ENCODE results near the gene AGAP3.

The AGAP3 gene

DNA sequence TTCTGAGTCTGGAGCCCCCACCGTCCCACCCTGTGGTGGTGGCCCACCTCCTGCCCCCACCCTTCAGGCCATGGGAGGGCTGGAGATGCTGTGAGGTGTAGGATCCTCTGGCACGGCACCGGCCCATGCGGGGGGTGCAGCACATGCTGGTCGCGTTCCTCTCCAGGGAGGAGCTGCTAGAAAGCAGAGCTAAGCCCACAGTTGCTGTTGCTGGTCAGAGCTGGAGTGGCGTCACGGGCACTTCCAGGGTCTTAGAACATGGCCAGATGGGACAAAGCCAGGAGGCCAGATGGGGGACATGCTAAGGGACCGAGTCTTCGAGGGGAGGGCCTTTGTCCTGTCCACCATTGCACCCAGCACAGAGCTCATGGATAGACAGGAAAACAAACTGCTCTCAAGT lies 21.6 kb downstream of the AGAP3 start:
- TF ChIP-seq, protein P1, sequence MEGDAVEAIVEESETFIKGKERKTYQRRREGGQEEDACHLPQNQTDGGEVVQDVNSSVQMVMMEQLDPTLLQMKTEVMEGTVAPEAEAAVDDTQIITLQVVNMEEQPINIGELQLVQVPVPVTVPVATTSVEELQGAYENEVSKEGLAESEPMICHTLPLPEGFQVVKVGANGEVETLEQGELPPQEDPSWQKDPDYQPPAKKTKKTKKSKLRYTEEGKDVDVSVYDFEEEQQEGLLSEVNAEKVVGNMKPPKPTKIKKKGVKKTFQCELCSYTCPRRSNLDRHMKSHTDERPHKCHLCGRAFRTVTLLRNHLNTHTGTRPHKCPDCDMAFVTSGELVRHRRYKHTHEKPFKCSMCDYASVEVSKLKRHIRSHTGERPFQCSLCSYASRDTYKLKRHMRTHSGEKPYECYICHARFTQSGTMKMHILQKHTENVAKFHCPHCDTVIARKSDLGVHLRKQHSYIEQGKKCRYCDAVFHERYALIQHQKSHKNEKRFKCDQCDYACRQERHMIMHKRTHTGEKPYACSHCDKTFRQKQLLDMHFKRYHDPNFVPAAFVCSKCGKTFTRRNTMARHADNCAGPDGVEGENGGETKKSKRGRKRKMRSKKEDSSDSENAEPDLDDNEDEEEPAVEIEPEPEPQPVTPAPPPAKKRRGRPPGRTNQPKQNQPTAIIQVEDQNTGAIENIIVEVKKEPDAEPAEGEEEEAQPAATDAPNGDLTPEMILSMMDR (IDR thresholded peaks at IDR 0.05; ENCODE audit: insufficient read depth, missing control alignments), result no peak
- DNase-seq (ENCODE audit: insufficient read length, low spot score) (no peak), FAIRE-seq (no peak)

DNA sequence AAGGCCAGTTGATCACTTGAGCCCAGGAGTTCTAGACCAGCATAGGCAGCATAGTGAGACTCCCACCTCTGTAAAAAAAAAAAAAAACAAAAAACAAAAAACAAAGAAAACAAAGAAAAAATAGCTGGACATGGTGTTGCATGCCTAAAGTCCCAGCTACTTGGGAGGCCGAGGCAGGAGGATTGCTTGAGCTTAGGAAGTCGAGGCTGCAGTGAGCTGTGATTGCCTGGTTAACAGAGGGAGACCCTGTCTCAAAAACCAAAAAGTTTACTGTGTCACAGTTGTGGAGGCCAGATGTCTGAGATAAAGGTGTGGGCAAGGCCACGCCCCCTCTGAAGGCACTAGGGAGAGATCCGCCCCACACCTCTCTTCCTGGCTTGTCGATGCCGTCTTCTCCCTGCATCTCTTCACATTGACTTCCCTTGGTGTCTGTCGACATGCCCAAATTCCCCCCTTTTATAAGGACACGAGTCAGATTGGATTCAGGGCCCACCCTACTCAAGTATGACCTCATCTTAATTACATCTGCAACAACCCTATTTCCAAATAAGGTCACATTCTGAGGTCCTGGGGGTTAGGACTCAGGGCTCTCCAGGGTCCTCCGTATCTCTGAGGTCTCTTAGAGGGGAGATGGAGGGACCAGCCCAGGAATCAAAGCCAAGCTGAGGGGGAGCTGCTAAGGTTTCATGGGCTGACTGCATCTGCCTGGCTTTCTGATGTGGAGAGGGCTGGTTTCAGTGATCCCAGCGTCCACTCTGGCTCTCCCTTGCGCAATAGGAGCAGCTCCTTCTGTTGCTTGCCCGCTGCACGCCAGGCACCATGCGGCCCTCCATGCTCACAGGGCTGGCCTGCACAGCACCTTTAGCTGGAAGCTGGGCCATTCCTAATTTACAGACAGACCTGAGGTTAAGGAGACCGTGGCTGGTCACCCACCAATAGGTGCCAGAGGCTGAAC lies 23.1 kb downstream of the AGAP3 start:
- no peak for DNase-seq (ENCODE audit: insufficient read length, low spot score)
- TF ChIP-seq, protein P1 (IDR thresholded peaks at IDR 0.05; ENCODE audit: insufficient read depth, missing control alignments), result no peak
- no peak for FAIRE-seq

DNA sequence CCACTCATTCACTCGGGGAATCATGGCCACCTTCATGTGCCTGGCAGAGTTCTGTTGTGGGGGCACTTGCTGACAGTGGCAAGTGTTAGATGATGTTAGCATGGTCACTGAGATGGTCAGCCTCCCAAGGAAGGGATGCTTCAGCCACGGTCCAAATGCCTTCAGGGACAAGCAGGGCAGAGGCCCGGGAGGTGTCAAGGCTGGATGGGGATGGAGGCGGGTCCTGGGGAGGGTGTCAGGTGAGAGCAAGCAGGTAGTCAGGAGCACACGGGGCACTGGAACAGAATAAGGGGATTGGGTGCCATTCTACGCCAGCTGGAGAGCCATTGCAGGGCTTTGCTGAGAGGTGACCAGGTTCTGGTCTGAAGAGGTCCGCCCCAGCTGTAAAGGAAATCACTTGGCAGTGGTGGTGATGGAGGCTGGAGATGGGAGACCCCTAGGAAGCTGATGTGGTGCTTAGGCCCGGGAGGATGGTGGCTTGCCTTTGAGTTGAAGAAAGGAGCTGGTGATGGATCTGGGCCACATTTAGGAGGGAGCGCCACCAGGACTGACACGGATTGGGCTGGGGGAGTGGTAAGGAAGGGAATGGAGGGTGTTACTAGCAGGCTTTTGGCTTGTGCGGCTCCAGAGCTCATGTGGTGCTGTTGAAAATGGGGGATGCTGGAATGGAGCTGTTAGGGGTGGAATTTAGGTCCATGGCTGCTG lies 24.1 kb downstream of the AGAP3 start:
- DNase-seq (ENCODE audit: insufficient read length, low spot score), result no peak
- no peak for FAIRE-seq
- TF ChIP-seq, protein P1 (IDR thresholded peaks at IDR 0.05; ENCODE audit: insufficient read depth, missing control alignments), result no peak

DNA sequence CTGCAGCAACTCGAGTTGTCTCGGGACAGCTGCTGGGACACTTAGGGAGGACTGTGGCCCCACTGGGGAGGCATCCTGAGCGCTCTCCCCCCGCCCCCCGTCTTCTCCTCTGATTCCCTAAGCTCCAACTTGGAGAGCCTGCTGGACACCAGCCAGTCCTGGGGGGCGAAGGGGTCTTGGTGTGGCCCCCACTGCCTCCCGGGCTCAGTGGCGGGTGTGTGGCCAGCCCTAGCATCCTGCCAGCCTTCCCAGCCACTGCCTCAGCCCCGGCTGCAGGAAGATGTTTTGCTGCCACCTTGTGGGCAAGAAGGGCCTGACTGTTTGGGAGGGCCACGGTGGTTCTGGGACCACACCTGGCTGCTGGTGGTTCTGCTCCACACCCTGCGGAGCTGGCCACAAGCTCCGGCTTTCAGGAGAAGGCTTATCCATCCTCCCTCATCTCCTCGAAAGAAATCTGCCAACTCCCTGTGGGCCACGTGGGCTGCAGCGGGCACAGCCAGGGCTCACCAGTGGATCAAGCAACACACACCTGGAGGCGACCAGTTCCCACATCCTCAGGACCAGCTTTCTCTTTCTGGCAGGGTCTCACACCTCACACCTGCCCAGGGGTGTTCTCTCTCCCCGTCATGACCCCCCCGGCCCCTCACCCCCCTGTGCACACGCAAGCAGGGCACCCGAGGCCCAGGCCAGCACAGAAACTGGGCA lies 24.8 kb downstream of the AGAP3 start:
- FAIRE-seq (no peak), DNase-seq (ENCODE audit: insufficient read length, low spot score) (peak; percentile 98)
- TF ChIP-seq, protein P1 (IDR thresholded peaks at IDR 0.05; ENCODE audit: insufficient read depth, missing control alignments), result peak; percentile 89

DNA sequence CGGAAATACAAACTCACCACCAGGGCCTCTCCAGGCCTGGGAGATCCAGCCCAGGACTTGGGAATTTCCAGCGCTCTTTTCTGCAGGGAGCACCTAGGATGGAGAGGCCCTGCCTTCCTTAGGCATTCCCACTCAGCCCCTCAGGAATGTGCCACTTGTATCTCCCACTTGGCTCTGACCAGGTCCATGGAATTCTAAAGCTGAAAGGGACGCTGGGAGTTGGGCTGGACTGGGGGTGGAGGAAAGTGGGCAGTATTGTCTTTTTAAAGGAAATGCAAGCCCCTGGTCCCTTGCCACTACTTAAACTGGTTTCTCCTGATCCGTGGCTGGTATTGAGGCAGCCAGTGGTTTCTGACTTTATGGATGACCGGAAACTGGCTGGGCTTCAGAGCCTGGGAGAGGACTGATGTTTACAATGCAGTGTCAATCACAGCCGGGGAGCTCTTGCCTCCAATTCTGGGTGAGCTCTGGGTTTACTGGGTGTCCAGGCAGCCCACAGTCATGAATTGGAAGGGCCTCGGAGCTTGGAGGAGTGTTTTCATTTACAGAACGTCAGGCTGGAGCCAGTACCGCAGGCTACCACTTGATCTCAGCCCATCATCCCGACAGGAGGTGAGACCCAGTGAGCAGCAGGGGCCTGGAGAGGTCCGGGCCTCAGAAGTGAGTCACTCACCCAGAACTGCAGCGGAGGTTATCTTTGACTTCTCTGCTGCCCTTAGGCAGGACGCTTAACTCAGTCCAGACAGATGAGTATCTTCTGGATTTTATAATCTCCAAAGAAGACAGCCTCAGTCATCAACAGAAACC lies 27.3 kb downstream of the AGAP3 start:
- FAIRE-seq (no peak), DNase-seq (ENCODE audit: insufficient read length, low spot score) (no peak)
- TF ChIP-seq, protein P1 (IDR thresholded peaks at IDR 0.05; ENCODE audit: insufficient read depth, missing control alignments), result no peak

Measured in D721Med (cell line).